Fibroblast of skin of right biceps (primary cell): ENCODE measurements around the gene FBXO17.
"Not testable (repeated sequence)": the region's sequence is repeated elsewhere in the genome, so short reads cannot be mapped to it uniquely, and the experiment has no call there.

Source experiments
- DNase-seq: peaks from one replicate; pipeline ENCODE4 v3.0.0-alpha.2; 2013

FBXO17 gene, protein sequence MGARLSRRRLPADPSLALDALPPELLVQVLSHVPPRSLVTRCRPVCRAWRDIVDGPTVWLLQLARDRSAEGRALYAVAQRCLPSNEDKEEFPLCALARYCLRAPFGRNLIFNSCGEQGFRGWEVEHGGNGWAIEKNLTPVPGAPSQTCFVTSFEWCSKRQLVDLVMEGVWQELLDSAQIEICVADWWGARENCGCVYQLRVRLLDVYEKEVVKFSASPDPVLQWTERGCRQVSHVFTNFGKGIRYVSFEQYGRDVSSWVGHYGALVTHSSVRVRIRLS

DNA sequence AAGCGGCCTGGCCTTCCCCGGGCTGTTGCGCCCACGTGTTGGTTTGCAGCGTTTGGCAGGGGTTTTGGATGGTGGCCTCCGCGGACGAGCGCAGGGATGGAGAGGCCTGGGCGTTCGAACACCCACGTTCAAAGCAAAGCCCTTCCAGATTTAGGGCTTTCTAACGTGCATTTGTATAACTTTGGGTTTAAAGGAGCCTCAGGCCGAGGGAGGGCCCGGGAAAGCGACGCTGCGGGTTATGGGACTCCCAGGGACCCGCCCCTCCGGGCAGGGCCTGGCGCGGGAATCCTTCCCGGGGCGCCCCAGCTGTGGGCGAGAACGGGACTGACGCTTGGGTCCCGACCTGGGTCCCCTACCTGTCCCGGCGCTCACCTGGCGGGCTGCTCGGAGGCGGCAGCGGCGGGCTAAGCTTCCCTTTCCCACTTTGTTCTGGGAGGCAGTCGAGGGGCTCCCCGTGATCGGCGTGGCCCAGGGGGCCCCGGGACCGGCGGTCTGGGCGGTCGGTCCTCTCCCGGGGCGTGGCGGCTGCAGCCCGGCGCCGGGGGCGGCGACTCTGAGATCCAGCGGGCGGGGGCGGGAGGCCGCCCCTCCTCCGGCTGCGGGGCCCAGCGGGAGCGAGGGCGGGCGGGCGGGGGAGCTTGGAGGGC is at the start of gene FBXO17:
Gene FBXO17, minus strand, starts transcription at position 529 of the 647 bp plus-strand sequence. CDS start 25,423 bp downstream, outside the sequence.
- DNase-seq = peak; percentile 76

DNA sequence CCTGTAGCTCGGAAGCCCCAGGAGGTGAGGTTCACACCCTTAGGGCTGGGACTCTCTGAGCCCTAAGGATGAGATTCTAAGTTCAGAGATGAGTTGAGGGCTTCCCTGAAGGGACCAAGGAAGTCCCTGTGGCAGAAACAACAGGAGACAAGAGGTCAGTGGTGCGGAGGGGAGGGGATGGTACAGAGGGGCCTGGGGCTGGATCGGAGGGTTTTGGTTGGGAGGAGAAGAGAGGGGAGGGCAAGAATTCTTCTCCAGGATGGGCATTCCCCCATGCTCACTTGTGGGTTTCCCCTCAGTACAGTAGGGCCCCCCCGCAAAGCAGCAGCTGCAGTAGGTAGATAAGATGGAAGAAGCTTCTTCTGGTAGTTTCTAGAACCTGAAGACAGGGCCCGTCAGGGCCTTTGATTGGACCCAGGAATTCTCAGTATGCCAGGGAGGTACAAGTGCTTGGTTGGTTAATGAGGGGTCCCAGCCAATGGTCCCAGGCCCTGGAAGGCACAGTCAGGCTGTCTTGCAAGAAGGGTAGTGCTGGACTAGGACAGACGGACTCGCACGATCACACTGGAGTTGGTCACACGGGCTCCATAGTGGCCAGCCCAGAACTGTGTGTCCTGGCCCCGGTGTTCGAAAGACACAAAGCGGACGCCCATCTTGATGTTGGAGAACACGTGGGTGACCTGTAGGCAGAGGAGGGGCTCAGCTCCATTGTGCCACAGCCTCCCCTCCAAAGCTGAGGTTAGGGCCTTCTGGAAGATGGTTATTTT is 49.5 kb upstream of the FBXO17 start:
- DNase-seq = no peak

DNA sequence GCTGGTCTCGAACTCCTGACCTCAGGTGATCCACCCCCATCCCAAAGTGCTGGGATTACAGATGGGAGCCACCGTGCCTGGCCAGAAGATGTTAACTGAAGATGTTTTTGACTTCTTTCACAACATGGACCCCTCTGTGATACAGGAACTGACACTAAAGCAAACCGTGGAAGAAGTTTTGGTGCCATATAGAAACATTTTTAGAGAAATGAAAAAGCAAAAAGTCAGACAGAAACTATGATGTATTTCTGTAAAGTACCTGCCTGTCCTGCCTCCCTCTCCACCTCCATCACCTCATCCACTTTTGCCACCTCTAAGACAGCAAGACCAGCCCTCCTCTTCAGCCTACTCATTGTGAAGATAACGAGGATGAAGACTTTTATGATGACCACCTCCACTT is 45.5 kb upstream of the FBXO17 start:
- DNase-seq = no peak

DNA sequence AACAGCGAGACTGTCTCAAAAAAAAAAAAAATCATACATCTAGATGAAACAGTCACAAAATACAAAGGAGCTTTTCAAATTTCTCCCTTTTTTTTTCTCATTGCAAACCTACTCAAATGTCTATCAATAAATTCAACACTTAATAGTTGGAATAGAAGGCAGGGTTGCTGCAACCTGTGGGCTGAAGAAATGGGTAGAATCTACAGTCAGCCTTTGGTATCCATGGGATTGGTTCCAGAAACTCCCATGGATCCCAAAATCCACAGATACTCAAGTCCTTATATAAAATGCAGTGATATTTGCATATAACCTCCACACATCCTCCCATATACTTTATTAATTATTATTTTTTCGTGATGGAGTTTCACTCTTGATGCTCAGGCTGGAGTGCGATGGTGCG is 42.1 kb upstream of the FBXO17 start:
- DNase-seq = no peak

DNA sequence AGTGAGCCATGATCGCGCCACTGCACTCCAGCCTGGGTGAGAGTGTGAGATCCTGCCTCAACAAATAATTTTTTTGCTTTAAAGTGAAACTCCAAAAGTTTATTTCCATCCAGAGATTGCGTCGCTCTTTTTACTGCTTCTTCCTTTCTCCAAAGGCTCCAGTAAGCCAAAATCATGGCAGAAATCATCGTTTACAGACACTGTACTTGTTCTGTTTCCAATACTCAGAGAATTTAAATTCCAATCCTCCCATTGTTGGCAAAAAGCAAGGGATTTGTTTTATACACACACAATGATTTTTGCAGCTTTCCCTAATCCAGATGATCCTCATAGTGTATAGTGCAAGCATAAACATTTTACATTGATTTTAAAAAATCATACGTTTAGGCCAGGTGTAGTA is 41.5 kb upstream of the FBXO17 start:
- DNase-seq = no peak

DNA sequence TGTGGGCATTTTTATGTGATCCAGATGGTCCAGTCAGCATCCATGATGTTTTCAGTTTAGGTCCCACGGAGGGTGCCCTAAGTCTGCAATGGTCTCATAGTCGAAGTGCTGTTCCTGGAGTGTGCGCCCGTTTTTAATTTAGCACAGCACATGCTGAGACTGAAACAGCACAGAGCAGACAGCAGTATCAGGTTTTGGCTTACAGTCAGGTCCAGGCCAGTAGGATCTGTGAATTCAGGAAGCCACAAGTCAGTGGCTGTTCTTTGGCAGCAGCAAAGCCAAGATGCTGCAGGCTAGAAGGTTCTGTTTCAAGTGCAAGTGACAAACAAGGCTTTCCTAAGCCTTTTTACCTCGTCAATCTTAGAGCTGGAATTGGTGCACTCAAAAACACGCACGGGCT is 38.5 kb upstream of the FBXO17 start:
- DNase-seq = no peak

DNA sequence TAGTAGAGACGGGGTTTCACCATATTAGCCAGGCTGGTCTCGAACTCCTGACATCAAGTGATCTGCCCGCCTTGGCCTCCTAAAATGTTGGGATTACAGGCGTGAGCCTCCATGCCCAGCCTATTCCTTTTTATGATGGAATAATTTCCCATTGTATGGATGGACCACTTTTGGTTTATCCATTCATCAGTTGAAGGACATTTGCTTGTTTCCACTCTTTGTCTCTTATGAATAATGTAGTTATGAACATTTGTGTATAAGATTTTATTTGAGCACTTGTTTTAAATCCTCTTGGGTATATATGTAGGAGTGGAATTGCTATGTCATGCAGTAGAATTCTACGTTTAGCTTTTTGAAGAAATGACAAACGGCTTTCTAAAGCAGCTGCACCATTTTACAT is 33.5 kb upstream of the FBXO17 start:
- no peak for DNase-seq

DNA sequence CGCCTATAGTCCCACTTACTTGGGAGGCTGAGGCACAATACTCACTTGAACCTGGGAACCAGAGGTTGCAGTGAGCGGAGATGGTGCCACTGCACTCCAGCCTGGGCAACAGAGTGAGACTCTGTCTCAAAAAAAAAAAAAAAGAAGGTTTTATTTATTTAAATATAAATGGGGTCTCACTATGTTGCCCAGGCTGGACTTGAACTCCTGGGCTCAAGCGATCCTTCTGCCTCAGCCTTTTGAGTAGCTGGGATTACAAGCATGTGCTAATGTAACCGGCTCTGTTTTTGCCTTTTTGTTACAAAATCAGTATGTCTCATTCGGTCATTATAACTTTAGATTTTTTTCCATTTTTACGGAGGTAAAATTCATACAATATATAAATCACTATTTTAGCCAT is 32.6 kb upstream of the FBXO17 start:
- no peak for DNase-seq

DNA sequence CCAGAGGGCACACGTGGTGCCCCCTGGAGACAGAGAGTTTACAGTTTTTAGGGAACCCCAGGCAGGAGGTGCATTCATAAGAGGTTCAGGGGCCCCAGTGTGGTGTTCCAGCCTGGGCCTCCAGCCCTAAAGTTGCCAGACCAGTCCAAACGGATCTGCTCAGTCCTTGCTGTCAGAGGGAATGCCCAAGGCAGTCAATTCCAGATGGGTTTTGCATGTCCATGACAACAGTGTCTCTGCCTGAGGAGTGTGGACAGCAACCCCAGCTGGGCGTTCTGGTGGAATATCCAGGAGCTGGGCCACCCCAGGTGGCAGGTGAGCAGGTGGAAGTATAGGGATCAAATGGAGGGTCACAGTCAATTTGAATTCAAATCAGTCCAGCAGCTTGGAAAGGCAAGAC is 31.6 kb upstream of the FBXO17 start:
- no peak for DNase-seq

DNA sequence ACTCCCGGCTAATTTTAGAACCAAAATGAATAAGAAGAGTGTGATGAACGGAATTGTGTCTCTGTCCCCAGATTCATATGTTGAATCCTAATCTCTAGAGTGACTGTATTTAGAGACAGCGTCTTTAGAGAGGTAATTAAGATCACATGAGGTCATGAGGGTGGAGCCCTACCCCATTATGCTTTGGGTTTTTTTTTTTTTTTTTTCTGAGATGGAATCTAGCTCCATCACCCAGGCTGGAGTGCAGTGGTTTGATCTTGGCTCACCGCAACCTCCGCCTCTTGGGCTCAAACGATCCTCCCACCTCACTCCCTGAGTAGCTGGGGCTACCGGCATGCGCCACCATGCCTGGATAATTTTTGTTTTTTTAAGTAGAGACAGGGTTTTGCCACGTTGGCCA is 28.9 kb upstream of the FBXO17 start:
- DNase-seq = no peak

DNA sequence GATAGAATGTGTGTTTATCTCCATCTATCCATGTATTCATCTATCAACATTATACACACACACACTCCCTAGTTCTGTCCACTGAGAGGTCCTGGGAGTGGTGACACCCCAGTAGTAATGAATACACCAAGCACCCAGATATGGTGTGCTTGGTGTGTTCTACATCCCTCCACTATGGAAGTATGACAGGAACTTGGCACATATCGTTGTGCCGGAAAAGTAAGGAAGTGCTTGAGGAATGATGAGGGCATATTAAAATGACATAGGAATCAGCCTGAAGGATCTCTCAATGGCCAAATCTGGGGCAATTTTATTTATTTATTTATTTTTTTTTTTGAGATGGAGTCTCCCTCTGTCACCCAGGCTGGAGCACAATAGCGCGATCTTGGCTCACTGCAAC is 28.3 kb upstream of the FBXO17 start:
- no peak for DNase-seq

DNA sequence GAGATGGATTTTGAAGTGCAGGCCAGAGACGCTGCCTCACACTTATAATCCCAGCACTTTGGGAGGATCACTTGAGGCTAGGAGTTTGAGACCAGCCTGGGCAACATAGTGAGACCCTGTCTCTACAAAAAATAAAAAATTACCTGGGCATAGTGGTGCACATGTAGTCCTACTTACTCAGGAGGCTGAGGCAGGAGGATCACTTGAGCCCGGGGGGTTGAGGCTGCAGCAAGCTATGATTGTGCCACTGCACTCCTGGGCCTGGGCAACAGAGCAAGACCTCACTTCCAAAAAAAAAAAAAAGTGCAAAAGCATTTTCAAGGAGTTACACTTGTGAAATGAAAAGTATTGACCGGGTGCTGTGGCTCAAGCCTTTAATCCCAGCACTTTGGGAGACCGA is 27.6 kb upstream of the FBXO17 start:
- DNase-seq = no peak

DNA sequence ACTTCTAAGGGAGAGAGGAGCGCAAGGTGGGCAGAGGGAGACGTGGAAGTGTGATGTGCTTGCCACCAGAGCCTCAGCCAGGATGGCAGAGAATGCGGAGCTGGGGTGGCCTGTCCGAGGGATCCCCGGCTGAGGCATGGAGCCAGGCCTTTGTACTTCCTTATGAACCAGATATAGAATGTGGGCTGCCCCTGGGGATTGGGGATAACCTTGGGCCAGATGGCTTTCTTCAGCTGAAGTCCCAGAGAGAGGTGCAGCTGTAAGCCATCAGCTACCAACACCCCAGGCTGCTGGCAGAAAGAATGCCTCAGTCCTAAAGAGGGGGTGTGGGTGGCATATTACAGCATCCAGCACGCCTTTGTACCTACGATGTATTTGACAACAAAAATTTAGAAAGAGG is 25.5 kb upstream of the FBXO17 start:
- DNase-seq = no peak

DNA sequence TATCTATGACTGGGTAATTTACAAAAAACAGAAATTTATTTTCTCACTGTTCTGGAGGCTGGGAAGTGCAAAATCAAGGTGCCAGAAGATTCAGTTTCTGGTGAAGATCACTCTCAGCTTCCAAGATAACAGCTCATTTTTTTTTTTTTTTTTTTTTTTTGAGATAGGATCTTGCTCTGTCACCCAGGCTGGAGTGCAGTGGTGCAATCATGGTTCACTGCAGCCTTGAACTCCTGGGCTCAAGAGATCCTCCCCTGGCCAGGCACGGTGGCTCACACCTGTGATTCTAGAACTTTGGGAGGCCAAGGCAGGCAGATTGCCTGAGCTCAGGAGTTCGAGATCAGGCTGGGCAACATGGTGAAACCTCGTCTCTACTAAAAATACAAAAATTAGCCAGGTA is 22.0 kb upstream of the FBXO17 start:
- DNase-seq = not testable (repeated sequence)

DNA sequence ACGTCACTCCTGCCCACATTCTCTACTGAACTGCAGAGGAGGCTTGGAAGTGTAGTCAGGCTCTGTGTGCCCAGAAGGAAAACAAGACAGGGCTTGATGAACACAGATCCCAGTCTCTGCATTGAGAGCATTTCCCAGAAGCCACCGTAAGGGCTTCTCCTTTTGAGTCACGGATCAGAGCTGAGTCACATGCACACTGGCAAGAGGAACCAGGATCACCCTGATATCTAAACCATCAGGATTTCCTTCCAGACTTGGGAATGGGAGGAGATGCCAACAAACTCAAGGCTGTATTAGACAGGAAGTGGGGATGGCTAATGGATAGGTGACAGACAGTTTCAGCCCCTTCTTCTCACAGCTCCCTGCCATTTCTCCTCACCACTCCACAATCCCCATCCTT is 17.7 kb upstream of the FBXO17 start:
- peak; percentile 77 for DNase-seq

DNA sequence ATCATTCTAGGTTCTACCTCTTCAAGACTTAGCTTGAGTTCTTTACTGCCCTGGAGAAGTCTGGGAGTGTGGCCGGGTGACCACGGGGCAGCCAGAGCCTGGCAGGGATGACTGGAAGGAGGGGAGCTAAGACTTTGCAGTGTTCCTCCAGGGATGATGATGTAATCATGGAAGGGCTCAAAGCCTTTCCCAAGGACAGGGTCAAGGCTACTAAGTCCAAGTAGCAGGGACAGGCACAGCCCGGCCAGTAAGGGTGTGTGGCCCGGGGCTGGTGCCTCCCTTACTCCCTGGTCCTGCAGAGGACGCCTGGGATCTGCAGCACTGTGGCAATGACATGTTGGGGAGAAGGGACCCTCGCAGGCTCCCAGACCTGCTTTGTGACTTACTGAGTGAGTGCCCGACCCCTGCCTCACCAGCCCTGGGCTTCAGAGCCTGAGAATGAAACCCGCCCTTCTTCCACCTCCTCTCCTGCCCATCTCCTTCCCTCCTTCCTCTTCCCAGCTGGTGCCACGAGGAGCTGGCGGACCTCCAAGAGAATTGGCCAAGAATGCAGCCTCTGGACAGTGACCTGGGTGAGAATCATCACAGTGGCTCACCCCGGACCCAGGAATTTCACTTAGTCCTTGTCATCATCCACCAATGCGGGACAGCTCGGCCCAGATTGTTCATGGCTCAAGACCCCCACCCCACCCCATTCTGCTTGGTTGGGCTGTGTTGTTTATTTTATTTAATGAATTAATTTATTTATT is 15.6 kb upstream of the FBXO17 start:
- DNase-seq = no peak

DNA sequence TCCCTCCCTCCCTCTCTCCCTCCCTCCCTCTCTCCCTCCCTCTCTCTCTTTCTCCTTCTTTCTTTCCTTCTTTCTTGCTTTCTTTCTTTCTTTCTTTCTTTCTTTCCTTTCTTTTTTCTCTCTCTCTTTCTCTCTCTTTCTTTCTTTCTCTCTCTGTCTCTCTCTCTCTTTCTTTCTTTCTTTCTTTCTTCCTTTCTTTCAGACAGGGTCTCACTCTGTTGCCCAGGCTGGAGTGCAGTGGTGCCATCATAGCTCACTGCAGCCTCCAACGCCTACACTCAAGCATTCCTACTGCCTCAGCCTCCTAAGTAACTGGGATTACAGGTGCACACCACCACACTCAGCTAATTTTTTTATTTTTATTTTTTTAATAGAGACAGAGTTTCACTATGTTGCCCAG is 14.1 kb upstream of the FBXO17 start:
- DNase-seq = not testable (repeated sequence)

DNA sequence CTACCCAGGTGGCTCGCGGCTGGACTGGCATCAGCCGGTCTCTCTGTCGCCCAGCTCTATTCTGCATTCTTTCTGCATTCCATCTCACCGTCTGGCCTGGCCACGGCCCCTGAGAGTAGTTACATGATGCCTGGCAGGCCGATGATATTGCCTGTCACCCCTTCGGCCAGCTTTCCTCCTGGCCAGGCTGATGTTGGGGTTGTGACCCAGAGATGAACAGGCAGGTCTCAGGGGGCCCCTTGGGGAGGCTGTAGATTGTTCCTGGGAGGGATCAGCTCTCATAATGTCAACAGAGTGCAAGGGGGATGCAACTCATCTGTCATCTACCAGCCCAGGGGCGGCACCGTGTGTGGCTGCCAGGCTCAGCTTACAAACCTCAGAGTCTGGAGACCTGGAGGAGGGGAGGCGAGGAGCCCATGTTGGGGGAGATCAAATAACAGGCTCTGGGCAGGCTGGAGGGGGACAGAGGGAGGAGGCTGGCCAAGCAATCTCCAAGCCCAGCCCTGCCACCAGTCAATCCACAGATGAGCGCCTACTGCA is 13.6 kb upstream of the FBXO17 start:
- peak; percentile 49 for DNase-seq

DNA sequence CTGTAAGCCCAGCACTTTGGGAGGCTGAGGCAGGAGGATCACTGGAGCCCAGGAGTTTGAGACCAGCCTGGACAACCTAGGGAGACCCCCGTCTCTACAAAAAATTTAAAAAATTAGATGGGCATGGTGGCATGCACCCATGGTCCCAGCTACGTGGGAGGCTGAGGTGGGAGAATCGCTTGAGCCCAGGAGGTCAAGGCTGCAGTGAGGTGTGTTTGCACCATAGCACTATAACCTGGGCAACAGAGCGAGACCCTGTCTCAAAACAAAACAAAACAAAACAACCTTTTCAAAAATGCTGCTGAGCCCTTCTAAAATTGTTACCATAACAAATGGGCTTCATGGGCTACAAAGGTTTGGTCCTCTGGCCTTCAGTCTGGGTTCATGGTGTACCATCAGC is 13.1 kb upstream of the FBXO17 start:
- not testable (repeated sequence) for DNase-seq

DNA sequence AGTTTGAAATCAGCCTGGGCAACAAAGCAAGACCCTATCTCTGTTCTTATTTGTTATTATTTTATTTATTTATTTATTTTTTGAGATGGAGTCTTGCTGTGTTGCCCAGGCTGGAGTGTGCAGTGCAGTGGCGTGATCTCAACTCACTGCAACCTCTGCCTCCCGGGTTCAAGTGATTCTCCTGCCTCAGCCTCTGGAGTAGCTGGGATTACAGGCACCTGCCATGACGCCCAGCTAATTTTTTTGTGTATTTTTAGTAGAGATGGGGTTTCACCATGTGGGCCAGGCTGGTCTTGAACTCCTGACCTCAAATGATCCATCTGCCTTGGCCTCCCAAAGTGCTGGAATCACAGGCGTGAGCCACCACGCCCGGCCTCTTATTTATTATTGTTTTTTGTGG is 12.2 kb upstream of the FBXO17 start:
- DNase-seq = not testable (repeated sequence)

DNA sequence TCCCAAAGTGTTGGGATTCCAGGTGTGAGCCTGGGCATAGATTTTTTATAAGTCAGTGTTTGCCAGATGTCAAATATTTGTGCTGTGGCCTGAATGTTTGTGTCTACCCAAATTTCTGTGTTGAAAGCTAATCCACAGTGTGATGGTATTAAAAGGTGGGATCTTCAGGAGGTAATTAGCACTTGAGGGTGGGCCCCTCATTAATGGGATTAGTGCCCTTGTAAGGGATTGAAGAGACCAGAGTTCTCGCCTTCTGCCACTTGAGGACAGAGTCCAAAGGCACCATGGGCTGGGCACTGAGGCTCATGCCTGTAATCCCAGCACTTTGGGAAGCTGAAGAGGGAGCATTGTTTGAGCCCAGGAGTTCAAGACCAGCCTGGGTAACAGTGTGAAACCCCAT is 9.7 kb upstream of the FBXO17 start:
- no peak for DNase-seq

DNA sequence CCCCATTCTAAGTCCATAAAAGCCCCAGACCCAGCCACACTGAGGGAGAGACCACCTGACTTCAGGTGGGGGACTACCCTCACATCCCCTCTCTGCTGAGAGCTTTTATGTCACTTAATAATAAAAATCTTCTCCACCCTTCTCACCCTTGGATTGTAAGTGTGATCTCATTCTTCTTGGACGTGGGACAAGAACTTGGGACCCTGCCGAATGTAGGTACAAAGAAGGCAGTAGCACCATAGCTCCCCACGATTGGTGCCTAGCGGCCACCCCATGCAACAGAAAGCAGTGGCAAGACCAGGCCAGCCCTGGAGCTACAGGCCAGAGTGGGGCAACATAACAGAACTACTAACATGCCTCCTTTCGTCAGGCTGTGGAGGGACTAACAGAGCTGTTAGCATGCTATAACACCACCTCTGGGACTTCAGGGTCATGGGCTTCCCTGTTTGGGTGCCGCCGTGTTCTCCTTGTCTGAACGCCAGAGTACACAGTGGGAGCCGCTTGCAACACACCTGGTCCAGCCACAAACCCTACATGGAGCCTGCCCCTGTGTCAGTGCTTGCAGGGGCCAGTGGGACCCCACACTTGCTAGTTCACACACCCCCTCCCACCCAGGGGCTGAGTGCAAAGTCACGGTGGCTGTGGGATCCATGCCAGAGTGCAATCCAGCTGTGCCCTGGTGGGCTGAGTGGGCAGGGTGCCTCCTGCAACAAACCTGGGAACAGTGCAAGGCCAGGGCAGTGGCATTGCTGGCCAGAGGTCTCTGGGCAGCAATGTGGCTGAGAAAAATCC is 5.2 kb upstream of the FBXO17 start:
- no peak for DNase-seq
